MM.1S (cell line): ENCODE results near the gene KTN1.

Source experiments
- DNase-seq: peaks from one replicate; pipeline ENCODE4 v3.0.0-alpha.2; 2015
- H2AFZ ChIP-seq: fragments of 300-600 bp; sonication (generic); 2 replicates; pipeline ENCODE4 v1.6.0; 2016; ENCODE audit warnings: antibody characterized with exemption, low read length
- H3F3A ChIP-seq: fragments of 300-600 bp; sonication (generic); 2 replicates; pipeline ENCODE4 v1.6.1; 2016; ENCODE audit warnings: mild to moderate bottlenecking, antibody characterized with exemption, low read length, moderate library complexity, mixed read lengths; ENCODE audit not compliant: insufficient read depth
- H3K27ac ChIP-seq: fragments of 300-600 bp; sonication (generic); 2 replicates; pipeline ENCODE4 v1.5.1; 2016; ENCODE audit warnings: mild to moderate bottlenecking, low read length
- H3K27me3 ChIP-seq: fragments of 300-600 bp; sonication (generic); replicated peaks from 2 replicates; pipeline ENCODE4 v1.6.0; 2016; ENCODE audit warnings: low read length; ENCODE audit not compliant: insufficient read depth
- H3K36me3 ChIP-seq: fragments of 300-600 bp; sonication (generic); replicated peaks from 2 replicates; pipeline ENCODE4 v1.6.1; 2016; ENCODE audit warnings: mild to moderate bottlenecking, low read length, mixed read lengths; ENCODE audit not compliant: insufficient read depth
- H3K4me1 ChIP-seq: fragments of 300-600 bp; sonication (generic); 2 replicates; pipeline ENCODE4 v1.6.1; 2016; ENCODE audit warnings: low read length, mixed read lengths
- H3K4me2 ChIP-seq: fragments of 300-600 bp; sonication (generic); 2 replicates; pipeline ENCODE4 v1.6.0; 2016; ENCODE audit warnings: low read depth, low read length
- H3K4me3 ChIP-seq: fragments of 300-600 bp; sonication (generic); 2 replicates; pipeline ENCODE4 v1.5.1; 2016; ENCODE audit warnings: low read length, mixed read lengths
- H3K79me2 ChIP-seq: fragments of 300-600 bp; sonication (generic); 2 replicates; pipeline ENCODE4 v1.6.1; 2016; ENCODE audit warnings: mixed run types, low read length, mixed read lengths
- H3K9ac ChIP-seq: fragments of 300-600 bp; sonication (generic); 2 replicates; pipeline ENCODE4 v1.6.1; 2016; ENCODE audit warnings: low read length, mixed read lengths
- H3K9me2 ChIP-seq: fragments of 300-600 bp; sonication (generic); replicated peaks from 2 replicates; pipeline ENCODE4 v1.6.1; 2016; ENCODE audit warnings: mild to moderate bottlenecking, low read length, mixed read lengths; ENCODE audit not compliant: insufficient read depth
- H3K9me3 ChIP-seq: fragments of 300-600 bp; sonication (generic); replicated peaks from 2 replicates; pipeline ENCODE4 v1.6.1; 2016; ENCODE audit warnings: mild to moderate bottlenecking, low read length, mixed read lengths; ENCODE audit not compliant: insufficient read depth
- H4K20me1 ChIP-seq: fragments of 300-600 bp; sonication (generic); 2 replicates; pipeline ENCODE4 v1.6.1; 2016; ENCODE audit warnings: mild to moderate bottlenecking, low read length, moderate library complexity, mixed read lengths; ENCODE audit not compliant: insufficient read depth
- CTCF ChIP-seq: fragments of 300-600 bp; sonication (generic); IDR thresholded peaks from 2 replicates; pipeline ENCODE4 v1.5.1; 2016; ENCODE audit warnings: antibody characterized with exemption, low read length, mixed read lengths
- EZH2 ChIP-seq: fragments of 300-600 bp; sonication (generic); optimal IDR thresholded peaks from 2 replicates; pipeline ENCODE3; 2017; ENCODE audit warnings: low read depth, mild to moderate bottlenecking, antibody characterized with exemption, low read length, mixed read lengths
- EZH2phosphoT487 ChIP-seq: fragments of 300-600 bp; sonication (generic); IDR thresholded peaks from 2 replicates; pipeline ENCODE4 v1.6.1; 2018; ENCODE audit warnings: antibody characterized with exemption, low read length

KTN1 gene

GRCh38 chr14:55691659-55692058 lies 111.7 kb downstream of the KTN1 start:
- Histone ChIP-seq H3K4me1 (no peaks in the 10 kb centered on the region), H3K27me3 (no peaks in the 10 kb centered on the region), H3K36me3 (no peaks in the 10 kb centered on the region), H3K9ac (no peak overlapping the region), H4K20me1 (no peaks in the 10 kb centered on the region), H3K4me2 (no peak overlapping the region), H3K4me3 (no peak overlapping the region), H3K27ac (no peak overlapping the region), H3F3A (no peaks in the 10 kb centered on the region), H3K9me3 (no peaks in the 10 kb centered on the region), H2AFZ (no peak overlapping the region), H3K79me2 (no peaks in the 10 kb centered on the region), H3K9me2 (no peaks in the 10 kb centered on the region)
- no peak for DNase-seq
- no peak for TF ChIP-seq EZH2phosphoT487
- TF ChIP-seq EZH2 = no peak
- no peak for TF ChIP-seq CTCF

GRCh38 chr14:55693904-55694303 lies 113.9 kb downstream of the KTN1 start:
- H3K27me3 ChIP-seq = no peaks in the 10 kb centered on the region
- DNase-seq = no peak
- H3K79me2 ChIP-seq = no peaks in the 10 kb centered on the region
- no peaks in the 10 kb centered on the region for H3K36me3 ChIP-seq
- H3K27ac ChIP-seq = no peak overlapping the region
- no peaks in the 10 kb centered on the region for H3K9me3 ChIP-seq
- H3K9ac ChIP-seq = no peak overlapping the region
- no peaks in the 10 kb centered on the region for H3K4me1 ChIP-seq
- no peaks in the 10 kb centered on the region for H3K9me2 ChIP-seq
- H2AFZ ChIP-seq = no peak overlapping the region
- no peaks in the 10 kb centered on the region for H4K20me1 ChIP-seq
- H3F3A ChIP-seq = no peaks in the 10 kb centered on the region
- no peak overlapping the region for H3K4me3 ChIP-seq
- no peak overlapping the region for H3K4me2 ChIP-seq
- TF ChIP-seq CTCF = no peak
- no peak for TF ChIP-seq EZH2

GRCh38 chr14:55697414-55697861 lies 117.4 kb downstream of the KTN1 start:
- no peaks in the 10 kb centered on the region for H3K9me2 ChIP-seq
- no peaks in the 10 kb centered on the region for H4K20me1 ChIP-seq
- no peak for TF ChIP-seq EZH2phosphoT487
- no peak for TF ChIP-seq EZH2
- no peak for TF ChIP-seq CTCF
- H3K27me3 ChIP-seq = no peaks in the 10 kb centered on the region
- DNase-seq = no peak
- no peaks in the 10 kb centered on the region for H3K79me2 ChIP-seq
- H2AFZ ChIP-seq = no peak overlapping the region
- H3K27ac ChIP-seq = no peak overlapping the region
- no peak overlapping the region for H3K4me2 ChIP-seq
- no peaks in the 10 kb centered on the region for H3K9me3 ChIP-seq
- no peak overlapping the region for H3K9ac ChIP-seq
- no peaks in the 10 kb centered on the region for H3F3A ChIP-seq
- H3K4me1 ChIP-seq = no peaks in the 10 kb centered on the region
- no peaks in the 10 kb centered on the region for H3K36me3 ChIP-seq
- no peak overlapping the region for H3K4me3 ChIP-seq

GRCh38 chr14:55698051-55698450 lies 118.0 kb downstream of the KTN1 start:
- Histone ChIP-seq H3K79me2 (no peaks in the 10 kb centered on the region), H3K4me3 (no peak overlapping the region), H3K9me2 (no peaks in the 10 kb centered on the region), H3F3A (no peaks in the 10 kb centered on the region), H2AFZ (no peak overlapping the region), H3K27me3 (no peaks in the 10 kb centered on the region), H3K9ac (no peak overlapping the region), H3K27ac (no peak overlapping the region), H4K20me1 (no peaks in the 10 kb centered on the region), H3K9me3 (no peaks in the 10 kb centered on the region), H3K4me1 (no peaks in the 10 kb centered on the region), H3K36me3 (no peaks in the 10 kb centered on the region), H3K4me2 (no peak overlapping the region)
- no peak for DNase-seq
- TF ChIP-seq CTCF (no peak), EZH2phosphoT487 (no peak), EZH2 (no peak)
